Ectodermal cell (in vitro differentiated cells): Measurements from ENCODE around the gene KLHL1.

Source experiments
- H3K27ac ChIP-seq: 2 replicates; pipeline ENCODE4 v1.7.0; 2013; ENCODE audit warnings: mild to moderate bottlenecking, low read depth, low read length; ENCODE audit not compliant: insufficient read depth, poor library complexity, severe bottlenecking
- H3K27me3 ChIP-seq: 2 replicates; pipeline ENCODE4 v1.7.0; 2013; ENCODE audit warnings: mild to moderate bottlenecking, low read length; ENCODE audit not compliant: insufficient read depth, control insufficient read depth, poor library complexity, severe bottlenecking
- H3K36me3 ChIP-seq: one replicate; pipeline ENCODE4 v1.7.0; 2013; ENCODE audit warnings: low read length; ENCODE audit not compliant: control insufficient read depth, insufficient read depth
- H3K4me1 ChIP-seq: one replicate; pipeline ENCODE4 v1.7.0; 2013; ENCODE audit warnings: low read length; ENCODE audit not compliant: control insufficient read depth, insufficient read depth
- H3K4me3 ChIP-seq: 2 replicates; pipeline ENCODE4 v1.7.0; 2013; ENCODE audit warnings: low read depth, low read length, control low read depth; ENCODE audit not compliant: insufficient read depth
- H3K9me3 ChIP-seq: 2 replicates; pipeline ENCODE4 v1.7.0; 2013; ENCODE audit warnings: mild to moderate bottlenecking, low read length, moderate library complexity; ENCODE audit not compliant: control insufficient read depth
- WGBS, 2 experiments: methylation state at CpG; one replicate each; pipeline ENCODE4 v1.1.7; 2013; ENCODE audit warnings: missing lambda C conversion rate in 2 of 2; 5-methylcytosine and 5-hydroxymethylcytosine counted together

The KLHL1 gene

DNA sequence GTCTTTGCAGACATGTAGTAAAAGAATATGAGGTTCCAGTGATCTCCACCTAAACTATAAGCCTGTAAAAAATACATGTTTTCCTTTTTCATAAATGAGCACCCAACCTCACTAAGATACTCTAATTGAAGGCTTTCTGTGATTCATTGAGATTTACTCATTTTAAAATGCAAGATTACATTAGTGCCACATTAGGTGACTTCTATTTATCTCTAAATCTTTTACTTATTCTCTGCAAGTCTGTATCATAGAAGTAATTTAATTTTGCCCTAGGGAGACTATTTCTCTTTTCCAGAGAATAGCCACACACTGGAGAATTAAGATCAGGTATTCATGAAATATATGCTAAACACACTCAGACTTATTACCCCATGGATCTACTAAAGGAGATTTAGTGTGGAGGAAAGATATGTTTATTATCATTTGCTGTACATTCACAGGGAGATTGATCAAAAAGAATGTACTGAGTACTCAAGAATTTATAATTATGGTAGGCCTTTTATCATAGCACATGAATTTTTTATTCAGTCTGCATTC is 290.9 kb downstream of the KLHL1 start:
- Histone ChIP-seq H3K36me3 (no peaks in the 10 kb centered on the region), H3K27ac (no peak overlapping the region), H3K4me3 (no peak overlapping the region), H3K9me3 (no peaks in the 10 kb centered on the region), H3K4me1 (no peaks in the 10 kb centered on the region), H3K27me3 (no peaks in the 10 kb centered on the region)

DNA sequence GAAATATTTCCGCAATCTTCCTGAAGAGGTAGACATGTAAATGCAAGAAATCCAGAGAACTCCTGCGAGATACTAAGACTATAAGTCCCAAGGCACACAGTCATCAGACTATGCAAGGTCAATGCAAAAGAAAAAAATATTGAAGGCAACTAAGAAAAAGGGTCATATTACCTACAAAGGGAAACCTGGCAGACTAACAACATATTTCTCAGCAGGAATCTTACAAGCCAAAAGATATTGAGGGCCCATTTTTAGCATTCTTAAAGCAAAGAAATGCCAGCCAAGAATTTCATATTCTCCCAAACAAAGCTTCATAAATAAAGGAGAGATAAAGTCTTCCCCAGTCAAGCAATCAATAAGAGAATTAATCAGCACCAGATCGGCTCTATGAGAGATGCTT is 299.1 kb downstream of the KLHL1 start:
- Histone ChIP-seq H3K27me3 (no peaks in the 10 kb centered on the region), H3K9me3 (no peaks in the 10 kb centered on the region), H3K4me1 (no peaks in the 10 kb centered on the region), H3K4me3 (no peak overlapping the region), H3K36me3 (no peaks in the 10 kb centered on the region), H3K27ac (no peak overlapping the region)
- WGBS, 2 experiments = 92 to 94% methylated on average over 2 to 3 of the region's 3 CpGs

GRCh38 chr13:69796256-69796655 is 312.0 kb downstream of the KLHL1 start:
- WGBS, 2 experiments = 81 to 92% methylated on average over 1 of the region's 2 CpGs
- no peaks in the 10 kb centered on the region for H3K27me3 ChIP-seq
- H3K4me1 ChIP-seq = no peaks in the 10 kb centered on the region
- H3K36me3 ChIP-seq = no peaks in the 10 kb centered on the region
- H3K27ac ChIP-seq = no peak overlapping the region
- H3K4me3 ChIP-seq = no peak overlapping the region
- H3K9me3 ChIP-seq = no peaks in the 10 kb centered on the region

DNA sequence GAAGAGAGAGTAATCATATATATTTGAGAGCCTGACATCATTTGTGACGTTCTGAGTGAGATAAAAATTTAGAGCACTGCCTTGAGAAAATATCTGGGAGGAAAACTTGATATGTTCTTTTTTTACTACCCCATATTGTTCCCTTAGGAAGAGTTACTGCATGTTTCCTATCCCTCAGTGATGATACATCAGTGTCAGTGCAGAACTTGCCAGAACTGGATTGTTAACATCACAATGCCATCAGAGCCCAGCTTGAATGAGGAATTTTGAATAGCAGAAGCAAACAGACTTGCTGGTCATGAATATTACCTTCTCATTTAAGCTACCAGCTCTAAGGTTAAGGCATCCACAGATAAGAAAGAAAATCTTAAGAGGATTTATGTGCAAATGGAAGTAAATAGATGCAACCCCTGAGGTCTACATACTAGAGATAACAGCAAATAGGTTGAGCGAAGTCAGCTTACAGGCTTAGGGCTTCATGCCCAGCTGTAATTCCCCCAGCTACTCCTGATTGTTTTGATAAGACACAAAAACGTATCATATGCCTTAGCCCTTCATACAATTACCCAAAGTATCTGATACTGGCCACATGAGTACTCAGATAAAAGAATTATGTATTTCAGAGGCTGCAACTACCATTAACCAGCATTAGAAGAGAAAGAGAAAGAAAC is 314.3 kb downstream of the KLHL1 start:
- Histone ChIP-seq H3K4me1 (no peaks in the 10 kb centered on the region), H3K36me3 (no peaks in the 10 kb centered on the region), H3K9me3 (no peaks in the 10 kb centered on the region), H3K27me3 (no peaks in the 10 kb centered on the region), H3K27ac (no peak overlapping the region), H3K4me3 (no peak overlapping the region)
- WGBS, 2 experiments = 33 to 47% methylated on average over 3 of the region's 3 CpGs

DNA sequence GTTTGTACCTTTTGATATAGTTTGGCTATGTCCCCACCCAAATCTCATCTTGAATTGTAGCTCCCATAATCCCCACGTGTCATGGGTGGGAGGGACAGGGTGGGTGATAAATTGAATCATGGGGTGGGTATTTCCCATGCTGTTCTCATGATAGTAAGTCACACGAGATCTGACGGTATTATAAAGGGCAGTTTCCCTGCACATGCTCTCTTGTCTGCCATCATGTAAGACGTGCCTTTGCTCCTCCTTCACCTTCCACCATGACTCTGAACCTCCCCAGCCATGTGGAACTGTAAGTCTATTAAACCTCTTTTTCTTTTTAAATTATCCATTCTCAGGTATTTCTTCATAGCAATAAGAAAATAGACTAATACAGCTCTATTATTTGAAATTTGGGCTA is 331.3 kb downstream of the KLHL1 start:
- no peak overlapping the region for H3K27ac ChIP-seq
- no peak overlapping the region for H3K4me3 ChIP-seq
- 83 to 84% methylated on average over 4 of the region's 4 CpGs for WGBS, 2 experiments
- no peaks in the 10 kb centered on the region for H3K4me1 ChIP-seq
- no peaks in the 10 kb centered on the region for H3K9me3 ChIP-seq
- no peaks in the 10 kb centered on the region for H3K36me3 ChIP-seq
- H3K27me3 ChIP-seq = no peaks in the 10 kb centered on the region

- WGBS, 2 experiments = 85 to 95% methylated on average over 3 of the region's 3 CpGs
- H3K27ac ChIP-seq = no peak overlapping the region
- H3K36me3 ChIP-seq = no peaks in the 10 kb centered on the region
- H3K9me3 ChIP-seq = no peaks in the 10 kb centered on the region
- no peaks in the 10 kb centered on the region for H3K27me3 ChIP-seq
- H3K4me3 ChIP-seq = no peak overlapping the region
- no peaks in the 10 kb centered on the region for H3K4me1 ChIP-seq
These were observed 338.6 kb downstream of the KLHL1 start for GRCh38 chr13:69769608-69770007.

GRCh38 chr13:69761581-69761980 is 346.7 kb downstream of the KLHL1 start:
- no peaks in the 10 kb centered on the region for H3K27me3 ChIP-seq
- no peak overlapping the region for H3K4me3 ChIP-seq
- H3K36me3 ChIP-seq = no peaks in the 10 kb centered on the region
- no peaks in the 10 kb centered on the region for H3K9me3 ChIP-seq
- H3K4me1 ChIP-seq = no peaks in the 10 kb centered on the region
- WGBS, 2 experiments = 95 to 100% methylated on average over 1 of the region's 1 CpG
- no peak overlapping the region for H3K27ac ChIP-seq

DNA sequence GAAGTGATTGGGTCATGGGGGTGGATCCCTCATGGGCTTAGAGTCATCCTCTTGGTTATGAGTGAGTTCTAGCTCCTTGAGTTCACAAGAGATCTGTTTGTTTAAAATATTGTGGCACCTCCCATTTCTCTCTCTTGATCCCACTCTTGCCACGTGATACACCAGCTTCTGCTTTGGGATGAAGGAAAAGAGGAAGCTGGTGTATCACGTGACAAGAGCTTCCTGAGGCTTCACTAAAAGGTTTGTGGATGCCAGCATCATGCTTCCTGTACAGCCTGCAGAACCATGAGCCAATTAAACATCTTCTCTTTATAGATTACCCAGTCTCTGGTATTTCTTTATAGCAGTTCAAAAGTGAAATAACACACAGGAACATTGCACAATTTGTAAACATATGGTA is 353.2 kb downstream of the KLHL1 start:
- 83 to 96% methylated on average over 2 of the region's 2 CpGs for WGBS, 2 experiments
- Histone ChIP-seq H3K4me1 (no peaks in the 10 kb centered on the region), H3K9me3 (no peaks in the 10 kb centered on the region), H3K36me3 (no peaks in the 10 kb centered on the region), H3K4me3 (no peak overlapping the region), H3K27ac (no peak overlapping the region), H3K27me3 (no peaks in the 10 kb centered on the region)

DNA sequence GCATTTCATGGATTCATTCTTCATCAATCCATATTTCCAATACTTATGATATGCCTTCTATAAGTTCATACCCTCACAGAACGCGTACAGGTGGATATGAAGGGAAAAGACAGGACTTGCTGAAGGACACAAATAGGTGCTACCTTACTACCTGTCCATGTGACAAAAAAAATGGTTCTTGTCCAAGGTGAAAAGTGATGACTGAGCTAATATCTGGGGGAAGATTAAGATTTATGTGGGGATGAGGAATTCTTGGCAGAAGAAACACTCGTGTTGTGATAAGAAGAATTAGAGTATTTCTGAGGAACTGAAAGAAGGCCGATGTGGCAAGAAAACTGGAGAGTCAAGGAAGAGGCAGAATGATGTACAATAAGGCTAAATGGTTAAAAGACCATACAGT is 357.0 kb downstream of the KLHL1 start:
- no peak overlapping the region for H3K27ac ChIP-seq
- H3K36me3 ChIP-seq = no peaks in the 10 kb centered on the region
- H3K4me3 ChIP-seq = no peak overlapping the region
- H3K27me3 ChIP-seq = no peaks in the 10 kb centered on the region
- H3K9me3 ChIP-seq = no peaks in the 10 kb centered on the region
- H3K4me1 ChIP-seq = no peaks in the 10 kb centered on the region
- 88 to 96% methylated on average over 4 of the region's 4 CpGs for WGBS, 2 experiments

- H3K27me3 ChIP-seq = no peaks in the 10 kb centered on the region
- no peaks in the 10 kb centered on the region for H3K9me3 ChIP-seq
- H3K4me1 ChIP-seq = peaks cover 2% of the 10 kb centered on the region
- H3K27ac ChIP-seq = no peak overlapping the region
- H3K36me3 ChIP-seq = no peaks in the 10 kb centered on the region
- no peak overlapping the region for H3K4me3 ChIP-seq
- WGBS, 2 experiments = 94 to 95% methylated on average over 11 of the region's 11 CpGs
These were observed 370.9 kb downstream of the KLHL1 start for GRCh38 chr13:69737129-69737935.
